GM21390 (cell line): Measurements from ENCODE around the gene SOX10.
"Not testable (repeated sequence)": the region's sequence is repeated elsewhere in the genome, so short reads cannot be mapped to it uniquely, and the experiment has no call there.

Experiments used
- ATAC-seq: cut with Tn5 transposase; IDR thresholded peaks from one replicate; pipeline ENCODE4 v1.9.1; 2021; ENCODE audit not compliant: unreplicated experiment

SOX10 gene

GRCh38 chr22:37965940-37966664 lies 18.3 kb downstream of the SOX10 start:
- no peak for ATAC-seq

- ATAC-seq, result no peak
Observed at GRCh38 chr22:37961062-37961461, 23.3 kb downstream of the SOX10 start.

- ATAC-seq, result no peak
Observed at GRCh38 chr22:37959231-37959825, 25.0 kb downstream of the SOX10 start.

DNA sequence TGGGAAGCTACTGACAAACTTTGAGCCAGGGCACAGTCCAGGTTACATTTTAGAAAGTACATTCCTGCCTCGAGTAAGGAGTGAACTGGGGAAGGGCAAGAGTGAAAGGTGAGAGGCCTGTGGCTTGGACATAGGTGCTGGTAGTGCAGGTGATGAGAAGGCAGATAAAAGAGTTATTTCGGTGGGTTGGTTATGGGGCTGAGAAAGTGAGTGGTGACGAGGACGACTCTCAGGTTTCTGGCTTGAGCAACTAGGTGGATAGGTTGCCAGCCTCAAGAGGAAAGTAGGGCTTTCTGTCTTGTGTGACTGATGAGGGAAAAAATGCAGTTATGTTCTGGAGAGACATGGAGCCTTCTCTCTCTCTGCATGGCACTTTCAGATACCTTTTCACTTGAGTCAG lies 27.1 kb downstream of the SOX10 start:
- no peak for ATAC-seq

DNA sequence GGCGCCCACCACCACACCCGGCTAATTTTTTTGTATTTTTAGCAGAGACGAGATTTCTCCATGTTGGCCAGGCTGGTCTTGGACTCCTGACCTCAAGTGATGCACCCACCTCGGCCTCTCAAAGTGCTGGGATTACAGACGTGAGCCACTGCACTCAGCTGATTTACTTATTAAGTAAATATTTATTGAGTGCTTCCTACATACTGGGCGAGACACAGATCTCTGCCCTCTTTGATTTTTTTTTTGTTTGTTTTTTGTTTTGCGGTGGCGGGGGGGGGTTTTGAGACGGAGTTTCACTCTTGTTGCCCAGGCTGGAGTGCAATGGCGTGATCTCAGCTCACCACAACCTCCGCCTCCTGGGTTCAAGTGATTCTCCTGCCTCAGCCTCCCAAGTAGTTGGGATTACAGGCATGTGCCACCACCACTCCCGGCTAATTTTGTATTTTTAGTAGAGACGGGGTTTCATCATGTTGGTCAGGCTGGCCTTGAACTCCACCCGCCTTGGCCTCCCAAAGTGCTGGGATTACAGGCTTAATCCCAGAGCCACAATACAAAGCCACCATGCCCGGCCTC lies 28.4 kb downstream of the SOX10 start:
- not testable (repeated sequence) for ATAC-seq

DNA sequence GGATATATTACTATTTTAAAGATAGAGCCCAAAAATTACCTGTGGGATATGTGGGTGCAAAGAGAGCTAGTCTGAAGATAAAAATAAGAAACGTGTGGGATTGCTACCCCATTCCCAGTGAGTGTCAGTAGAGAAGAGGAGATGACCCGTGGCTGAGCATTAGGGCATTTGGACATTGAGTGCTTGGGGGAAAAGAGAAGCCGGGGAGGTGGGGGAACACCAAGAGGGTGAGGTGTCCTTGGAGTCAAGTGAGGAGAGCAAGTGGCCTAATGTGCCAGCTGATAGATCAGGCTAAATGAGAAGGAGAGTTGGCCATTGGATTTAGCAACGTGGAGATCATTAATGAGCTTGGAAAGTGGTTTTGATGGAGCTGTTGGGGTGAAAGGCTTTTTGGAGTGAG lies 29.7 kb downstream of the SOX10 start:
- ATAC-seq, result no peak

DNA sequence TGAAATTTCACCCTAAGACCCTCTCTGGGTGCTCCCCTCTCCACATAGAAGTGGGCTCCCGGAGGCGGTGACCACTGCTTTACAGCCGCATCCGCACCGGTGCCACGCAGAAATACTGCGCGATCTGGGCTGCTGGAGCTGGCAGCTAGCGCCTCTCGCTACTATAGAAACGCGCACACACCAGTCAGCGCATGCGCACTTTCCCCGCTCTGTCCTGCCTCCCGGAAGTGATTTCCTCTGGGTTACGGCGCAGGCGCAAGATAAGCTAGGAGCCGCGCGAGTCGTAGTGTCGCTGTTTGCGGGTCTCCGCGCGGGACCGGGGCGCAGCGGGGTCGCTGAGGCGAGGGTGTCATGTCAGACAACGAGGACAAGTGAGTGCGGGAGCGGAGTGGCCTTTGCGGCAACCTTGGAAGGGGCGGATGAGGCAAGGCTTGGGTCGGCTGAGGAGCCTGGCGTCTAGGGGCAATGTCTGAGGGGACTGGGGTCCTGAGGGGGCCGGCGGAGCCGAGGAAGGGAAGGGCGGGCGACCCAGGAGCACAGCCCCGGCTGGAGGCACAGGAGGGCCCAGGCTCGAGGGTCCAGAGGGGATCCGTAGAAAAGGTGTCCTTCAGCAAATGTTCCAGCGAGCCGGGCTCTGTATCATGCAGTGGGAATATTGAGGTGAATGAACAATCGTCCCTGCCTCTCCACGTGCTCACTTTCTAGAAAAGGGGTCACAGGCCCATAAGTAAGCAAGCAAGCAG lies 30.7 kb downstream of the SOX10 start, which contains the start of the genes C22orf23 and POLR2F:
Gene C22orf23 (minus strand): TSS at position 165 of the 743 bp plus-strand sequence. CDS start 452 bp downstream, outside the sequence.
Gene POLR2F (plus strand): TSS at position 263 of the 743 bp plus-strand sequence. CDS start 89 bp downstream, at position 352.
- peak; percentile 83 for ATAC-seq

GRCh38 chr22:37953062-37953436 lies 31.3 kb downstream of the SOX10 start:
- peak; percentile 28 for ATAC-seq

GRCh38 chr22:37952629-37953028 lies 31.7 kb downstream of the SOX10 start:
- ATAC-seq, result not testable (repeated sequence)

DNA sequence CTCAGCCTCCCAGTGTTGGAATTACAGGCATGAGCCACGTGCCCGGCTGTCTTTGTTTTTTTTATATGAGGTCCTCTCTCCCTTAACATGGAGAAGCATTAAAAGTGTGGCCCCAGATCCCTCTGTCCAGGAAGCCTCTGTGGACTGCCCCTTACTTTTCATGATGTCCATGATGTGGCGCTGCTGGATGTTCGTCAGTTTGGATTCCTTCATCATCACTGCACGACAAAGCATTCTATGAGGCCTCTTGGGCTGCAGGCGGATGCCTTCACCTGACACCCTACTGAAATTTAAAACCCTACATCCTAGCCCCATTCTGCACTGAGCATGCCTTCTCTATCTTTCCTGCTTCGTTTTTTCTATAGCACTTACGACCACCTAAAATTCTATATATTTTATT lies 33.0 kb downstream of the SOX10 start:
- no peak for ATAC-seq

DNA sequence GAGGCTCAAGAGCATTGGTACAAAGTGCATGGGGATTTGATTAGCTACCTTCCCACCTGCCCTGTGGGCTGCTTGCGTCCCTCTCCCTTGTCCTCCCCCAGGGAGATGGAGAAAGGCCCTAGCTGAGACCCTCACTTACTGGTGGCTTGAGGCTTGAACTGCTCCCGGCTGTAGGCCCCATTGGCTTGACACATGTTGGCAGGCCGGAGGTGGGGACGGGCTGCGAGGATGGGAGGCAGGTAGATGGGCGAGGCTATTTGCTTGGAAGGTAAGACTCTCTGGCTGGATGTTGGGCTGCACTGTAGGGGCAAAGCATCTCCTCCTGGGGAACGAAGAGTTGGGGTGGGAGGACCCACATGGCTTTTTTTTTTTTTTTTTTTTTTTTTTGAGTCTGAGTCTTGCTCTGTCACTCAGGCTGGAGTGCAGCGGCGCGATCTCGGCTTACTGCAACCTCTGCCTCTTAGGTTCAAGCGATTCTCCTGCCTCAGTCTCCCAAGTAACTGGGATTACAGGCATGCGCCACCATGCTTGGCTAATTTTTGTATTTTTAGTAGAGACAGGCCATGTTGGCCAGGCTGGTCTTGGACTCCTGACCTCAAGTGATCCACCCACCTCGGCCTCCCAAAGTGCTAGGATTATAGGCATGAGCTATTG lies 37.1 kb downstream of the SOX10 start:
- ATAC-seq, result not testable (repeated sequence)

DNA sequence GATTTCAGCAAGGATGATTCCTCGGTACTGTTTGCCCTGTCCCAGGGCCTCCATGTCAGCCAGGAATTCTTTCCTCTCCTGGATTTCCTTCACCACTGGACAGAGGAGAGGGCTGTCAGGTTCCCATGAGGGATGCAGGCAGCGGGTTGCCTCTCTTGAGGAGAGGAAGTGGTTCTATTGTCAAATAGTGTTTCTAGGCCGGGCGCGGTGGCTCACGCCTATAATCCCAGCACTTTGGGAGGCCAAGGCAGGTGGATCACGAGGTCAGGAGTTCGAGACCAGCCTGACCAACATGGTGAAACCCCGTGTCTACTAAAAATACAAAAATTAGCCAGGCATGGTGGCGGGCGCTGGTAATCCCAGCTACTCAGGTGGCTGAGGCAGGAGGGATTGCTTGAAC lies 39.9 kb downstream of the SOX10 start:
- ATAC-seq, result not testable (repeated sequence)

- ATAC-seq, result no peak
Observed at GRCh38 chr22:37943825-37944198, 40.5 kb downstream of the SOX10 start.

DNA sequence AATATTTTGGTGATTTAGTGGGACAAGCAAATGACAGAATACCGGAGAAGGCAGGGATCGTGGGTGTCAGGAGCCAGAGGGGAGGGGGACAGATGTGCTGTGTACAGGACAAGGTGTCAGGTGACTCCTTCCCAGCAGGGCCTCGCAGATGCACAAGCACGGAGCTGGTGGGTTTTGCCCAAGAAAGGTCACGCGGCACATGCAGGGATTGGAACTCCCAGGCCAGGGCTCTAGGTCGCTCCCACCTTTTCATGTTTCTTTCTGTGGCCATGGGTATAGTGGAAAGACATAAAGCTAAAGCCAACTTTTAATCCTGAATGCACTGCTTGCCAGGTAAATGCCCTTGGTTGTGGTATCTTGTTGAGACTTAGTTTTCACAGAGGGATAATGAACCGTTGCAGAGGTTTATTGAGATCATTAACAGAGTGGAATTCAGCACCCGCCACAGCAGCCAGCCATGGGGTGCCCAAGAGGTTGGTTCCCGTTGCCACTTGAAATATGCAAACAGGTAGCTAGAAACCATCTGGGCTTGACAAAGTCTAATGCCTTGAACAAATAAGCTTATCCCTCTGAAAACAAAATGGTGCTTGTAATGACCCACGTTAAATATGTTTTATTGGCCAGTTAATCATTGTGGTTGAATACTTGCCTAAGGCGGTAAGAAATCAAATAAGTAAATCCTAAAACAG lies 41.1 kb downstream of the SOX10 start:
- no peak for ATAC-seq

DNA sequence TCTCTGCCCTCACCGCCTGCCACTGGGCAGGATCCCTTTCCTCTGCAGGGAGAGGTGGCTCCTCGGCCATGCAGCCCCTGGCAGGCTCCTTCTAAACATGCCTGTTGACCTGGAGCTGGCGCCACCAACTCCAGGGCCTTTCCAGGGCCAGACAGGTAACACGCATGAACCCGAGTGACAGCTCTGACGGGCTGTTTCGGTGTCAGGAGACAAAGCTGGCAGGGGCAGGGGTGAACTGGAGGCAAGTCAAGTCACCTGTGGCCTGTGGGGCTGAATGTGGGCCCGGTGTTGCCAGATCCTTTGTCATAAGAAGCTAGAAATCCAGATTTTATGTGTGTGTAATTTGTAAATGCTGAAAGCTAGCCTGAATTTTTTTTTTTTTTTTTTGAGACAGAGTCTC lies 42.2 kb downstream of the SOX10 start:
- no peak for ATAC-seq

DNA sequence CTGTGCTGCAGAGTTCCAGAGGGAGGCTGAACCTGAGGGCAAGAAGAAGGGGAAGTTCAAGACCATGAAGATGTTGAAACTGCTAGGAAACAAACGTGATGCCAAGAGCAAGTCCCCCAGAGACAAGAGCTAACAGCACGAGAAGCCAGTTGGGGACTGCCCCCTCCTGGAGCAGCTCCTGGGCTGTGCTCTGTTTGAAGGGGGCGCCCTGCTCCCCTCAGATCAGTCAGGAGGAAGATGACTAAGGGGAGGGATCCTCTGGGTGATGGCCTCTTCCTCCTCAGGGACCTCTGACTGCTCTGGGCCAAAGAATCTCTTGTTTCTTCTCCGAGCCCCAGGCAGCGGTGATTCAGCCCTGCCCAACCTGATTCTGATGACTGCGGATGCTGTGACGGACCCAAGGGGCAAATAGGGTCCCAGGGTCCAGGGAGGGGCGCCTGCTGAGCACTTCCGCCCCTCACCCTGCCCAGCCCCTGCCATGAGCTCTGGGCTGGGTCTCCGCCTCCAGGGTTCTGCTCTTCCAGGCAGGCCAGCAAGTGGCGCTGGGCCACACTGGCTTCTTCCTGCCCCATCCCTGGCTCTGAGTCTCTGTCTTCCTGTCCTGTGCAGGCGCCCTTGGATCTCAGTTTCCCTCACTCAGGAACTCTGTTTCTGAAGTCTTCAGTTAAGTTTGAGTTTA lies 43.5 kb downstream of the SOX10 start:
- ATAC-seq, result no peak

DNA sequence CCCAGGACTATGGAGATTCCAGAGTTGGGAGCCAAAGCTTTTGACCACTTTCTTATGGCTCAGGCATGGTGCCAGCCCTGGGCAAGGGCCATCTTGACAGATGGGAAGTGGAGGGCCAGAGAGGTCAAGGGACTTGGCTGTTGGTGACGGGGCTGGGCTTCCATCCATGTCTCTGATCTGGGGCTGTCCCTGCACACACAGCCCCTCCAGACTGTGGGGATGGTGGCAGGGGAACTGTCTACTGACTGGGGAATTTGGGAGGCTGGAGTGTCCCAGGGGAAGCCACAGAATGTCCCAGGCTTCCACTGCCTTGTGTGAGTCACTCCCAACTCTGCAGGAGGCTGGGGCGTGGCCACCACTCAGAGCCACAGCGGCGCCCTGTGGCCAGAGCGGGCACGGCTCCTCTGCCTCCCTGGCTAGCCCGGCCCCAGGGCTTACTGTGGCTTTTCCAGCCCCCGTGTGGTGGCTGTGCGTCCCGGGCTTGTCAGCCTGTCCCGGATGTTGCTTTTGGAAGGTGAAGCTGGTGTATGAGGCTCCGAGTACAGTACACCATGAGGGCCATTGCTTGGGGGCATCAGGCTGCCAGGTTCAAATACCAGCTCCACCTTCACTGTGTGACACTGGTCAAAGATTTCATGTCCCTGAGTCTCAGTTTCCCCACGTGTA lies 50.5 kb downstream of the SOX10 start:
- ATAC-seq, result peak; percentile 78

- ATAC-seq, result no peak
Observed at GRCh38 chr22:37932821-37933578, 51.4 kb downstream of the SOX10 start.

DNA sequence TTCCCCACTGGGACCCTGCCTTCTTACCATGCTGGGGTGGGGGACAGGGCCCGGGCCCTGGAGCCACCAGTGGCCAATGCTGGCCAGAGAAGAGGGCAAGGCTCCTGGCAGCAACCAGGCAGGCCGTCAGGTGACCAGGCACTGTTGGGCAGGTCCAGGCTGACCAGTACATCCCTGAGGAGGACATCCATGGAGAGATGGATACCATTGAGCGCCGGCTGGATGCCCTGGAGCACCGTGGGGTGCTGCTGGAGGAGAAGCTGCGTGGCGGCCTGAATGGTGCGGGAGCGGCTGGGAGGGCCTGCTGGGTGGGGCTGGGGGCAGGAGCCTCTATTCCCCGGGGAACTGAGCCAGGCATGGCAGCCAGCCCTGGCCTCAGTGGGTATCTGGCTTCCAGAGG lies 52.0 kb downstream of the SOX10 start:
- ATAC-seq, result no peak
